ENCODE results near the gene TSPAN16. TPM values are rescaled to one million over a fixed set of nuclear protein-coding genes. Genes with fewer than 3 reads are reported as not detected.

The TSPAN16 gene
- total RNA-seq, 1 experiment from 2014 or later: not detected

DNA sequence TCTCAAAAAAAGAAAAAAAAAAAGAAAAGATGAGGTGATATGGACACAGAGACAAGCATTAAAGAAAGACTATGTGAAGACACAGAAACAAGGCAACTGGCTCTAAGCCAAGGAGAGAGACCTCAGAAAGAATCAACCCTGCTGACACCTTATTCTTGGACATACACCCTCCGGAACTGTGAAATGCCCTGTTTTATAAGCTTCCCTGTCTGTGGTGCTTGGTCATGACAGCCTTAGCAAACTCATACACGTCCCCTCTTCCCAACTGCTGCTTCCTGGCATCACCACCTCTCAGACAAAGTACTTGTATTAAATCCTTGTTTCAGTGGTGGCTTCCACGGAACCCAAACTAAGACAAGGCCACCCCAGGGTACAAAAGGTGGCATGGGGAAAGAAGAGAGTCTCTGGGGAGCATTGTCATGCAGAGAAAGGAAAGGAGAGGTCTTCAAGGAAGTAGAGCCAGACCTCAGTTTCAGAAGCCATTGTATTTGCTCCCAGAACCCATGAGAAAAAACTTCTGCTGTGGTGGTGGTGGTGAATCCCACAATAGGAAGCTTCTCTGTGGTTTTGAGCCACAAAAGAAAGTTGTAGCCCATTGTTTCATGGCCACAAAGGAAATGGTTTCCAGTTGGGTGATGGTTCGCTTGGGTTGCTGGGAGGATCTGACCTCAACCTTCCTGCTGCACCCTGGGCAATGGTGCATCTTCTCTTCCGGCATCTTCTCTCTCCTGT is 16.3 kb upstream of the TSPAN16 start:
- Histone ChIP-seq H3K27ac (ENCODE audit: insufficient read length, low read depth, low read length) (no peak overlapping the region), H3K79me2 (ENCODE audit: insufficient read depth, low read length) (no peaks in the 10 kb centered on the region), H4K20me1 (ENCODE audit: control insufficient read depth, insufficient read depth, insufficient read length) (no peaks in the 10 kb centered on the region), H3K23ac (ENCODE audit: insufficient read length, low read depth, low read length) (no peak overlapping the region), H3K9me3 (ENCODE audit: control insufficient read depth, low read depth, low read length) (no peaks in the 10 kb centered on the region), H4K5ac (ENCODE audit: insufficient read length, low read depth, low read length) (no peak overlapping the region), H3K4me2 (ENCODE audit: insufficient read depth, insufficient read length, low read length) (no peak overlapping the region), H3K9ac (ENCODE audit: extremely low read depth, insufficient read length, low read length) (no peak overlapping the region), H3K4me1 (ENCODE audit: insufficient read depth, low read length) (no peaks in the 10 kb centered on the region), H3K14ac (ENCODE audit: insufficient read depth, low read length) (no peak overlapping the region), H3K79me1 (ENCODE audit: insufficient read depth, low read depth, low read length, poor library complexity, severe bottlenecking) (no peaks in the 10 kb centered on the region), H2BK12ac (ENCODE audit: insufficient read length, low read depth, low read length) (no peak overlapping the region), H2AK5ac (ENCODE audit: insufficient read length, low read length) (no peak overlapping the region), H3K23me2 (ENCODE audit: insufficient read length, low read depth, low read length, poor library complexity, severe bottlenecking) (no peaks in the 10 kb centered on the region), H2BK15ac (ENCODE audit: low read depth, low read length) (no peak overlapping the region), H3K27me3 (ENCODE audit: insufficient read depth, low read length) (no peaks in the 10 kb centered on the region), H2BK120ac (ENCODE audit: low read depth, low read length, poor library complexity, severe bottlenecking) (no peak overlapping the region), H2AFZ (ENCODE audit: low read length) (no peak overlapping the region), H2BK5ac (ENCODE audit: insufficient read length, low read length) (no peak overlapping the region), H3K56ac (ENCODE audit: insufficient read length, low read depth, low read length) (no peak overlapping the region), H3K4ac (ENCODE audit: low read depth, low read length) (no peak overlapping the region), H4K91ac (ENCODE audit: insufficient read length, low read depth, low read length) (no peak overlapping the region), H4K8ac (replicated peaks; ENCODE audit: insufficient read length, low read depth, low read length) (no peak overlapping the region), H2BK20ac (ENCODE audit: low read depth, low read length, poor library complexity, severe bottlenecking) (no peak overlapping the region), H3K18ac (ENCODE audit: insufficient read length, low read depth, low read length) (no peak overlapping the region), H3T11ph (ENCODE audit: low read length) (no peak overlapping the region)
- Mint-ChIP-seq H3K4me3 (no peak overlapping the region), H3K9me3 (peaks cover 20 to 23% of the 10 kb centered on the region in 2 experiments), H3K4me1 (peaks cover 13 to 16% of the 10 kb centered on the region in 2 experiments), H3K27ac (no peak overlapping the region), H3K27me3 (ENCODE audit: low read depth) (peaks cover 12% of the 10 kb centered on the region), H3K36me3 (ENCODE audit: insufficient read depth in 1 of 3, low read depth in 3 of 3) (peaks cover 0 to 10% (median 2%) of the 10 kb centered on the region in 3 experiments; a peak in 5 of 7 replicates)
- TF ChIP-seq, protein P1, sequence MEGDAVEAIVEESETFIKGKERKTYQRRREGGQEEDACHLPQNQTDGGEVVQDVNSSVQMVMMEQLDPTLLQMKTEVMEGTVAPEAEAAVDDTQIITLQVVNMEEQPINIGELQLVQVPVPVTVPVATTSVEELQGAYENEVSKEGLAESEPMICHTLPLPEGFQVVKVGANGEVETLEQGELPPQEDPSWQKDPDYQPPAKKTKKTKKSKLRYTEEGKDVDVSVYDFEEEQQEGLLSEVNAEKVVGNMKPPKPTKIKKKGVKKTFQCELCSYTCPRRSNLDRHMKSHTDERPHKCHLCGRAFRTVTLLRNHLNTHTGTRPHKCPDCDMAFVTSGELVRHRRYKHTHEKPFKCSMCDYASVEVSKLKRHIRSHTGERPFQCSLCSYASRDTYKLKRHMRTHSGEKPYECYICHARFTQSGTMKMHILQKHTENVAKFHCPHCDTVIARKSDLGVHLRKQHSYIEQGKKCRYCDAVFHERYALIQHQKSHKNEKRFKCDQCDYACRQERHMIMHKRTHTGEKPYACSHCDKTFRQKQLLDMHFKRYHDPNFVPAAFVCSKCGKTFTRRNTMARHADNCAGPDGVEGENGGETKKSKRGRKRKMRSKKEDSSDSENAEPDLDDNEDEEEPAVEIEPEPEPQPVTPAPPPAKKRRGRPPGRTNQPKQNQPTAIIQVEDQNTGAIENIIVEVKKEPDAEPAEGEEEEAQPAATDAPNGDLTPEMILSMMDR (conservative IDR thresholded peaks at IDR 0.05): no peak
- WGBS (ENCODE audit: extremely low coverage, insufficient read length, low lambda C conversion rate): no CpG with 5 or more reads among the region's 5 CpGs
- DNase-seq: no peak

Data from H9 (cell line).